Ammon's horn (tissue), 1 donor: ENCODE measurements around the gene NKD1.
"Not testable (repeated sequence)": the region's sequence is repeated elsewhere in the genome, so short reads cannot be mapped to it uniquely, and the experiment has no call there.

ENCODE experiments used
- DNase-seq: peaks from one replicate; pipeline ENCODE4 v3.0.0-alpha.2; 2016; ENCODE audit warnings: low spot score

NKD1 gene, protein sequence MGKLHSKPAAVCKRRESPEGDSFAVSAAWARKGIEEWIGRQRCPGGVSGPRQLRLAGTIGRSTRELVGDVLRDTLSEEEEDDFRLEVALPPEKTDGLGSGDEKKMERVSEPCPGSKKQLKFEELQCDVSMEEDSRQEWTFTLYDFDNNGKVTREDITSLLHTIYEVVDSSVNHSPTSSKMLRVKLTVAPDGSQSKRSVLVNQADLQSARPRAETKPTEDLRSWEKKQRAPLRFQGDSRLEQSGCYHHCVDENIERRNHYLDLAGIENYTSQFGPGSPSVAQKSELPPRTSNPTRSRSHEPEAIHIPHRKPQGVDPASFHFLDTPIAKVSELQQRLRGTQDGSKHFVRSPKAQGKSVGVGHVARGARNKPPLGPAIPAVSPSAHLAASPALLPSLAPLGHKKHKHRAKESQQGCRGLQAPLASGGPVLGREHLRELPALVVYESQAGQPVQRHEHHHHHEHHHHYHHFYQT

GRCh38 chr16:50548125-50548908 lies at the start of gene NKD1:
TSS of gene NKD1 (plus strand) at chr16:50548396. CDS start at chr16:50548554, 158 bp downstream.
- peak; percentile 83 for DNase-seq

- no peak for DNase-seq
Measured at GRCh38 chr16:50498431-50499155, 49.6 kb upstream of the NKD1 start.

GRCh38 chr16:50499254-50499653 lies 48.9 kb upstream of the NKD1 start:
- DNase-seq = no peak

GRCh38 chr16:50500171-50500874 lies 47.9 kb upstream of the NKD1 start:
- DNase-seq = no peak

GRCh38 chr16:50501251-50501650 lies 46.9 kb upstream of the NKD1 start:
- no peak for DNase-seq

GRCh38 chr16:50501986-50502615 lies 46.1 kb upstream of the NKD1 start:
- no peak for DNase-seq

DNA sequence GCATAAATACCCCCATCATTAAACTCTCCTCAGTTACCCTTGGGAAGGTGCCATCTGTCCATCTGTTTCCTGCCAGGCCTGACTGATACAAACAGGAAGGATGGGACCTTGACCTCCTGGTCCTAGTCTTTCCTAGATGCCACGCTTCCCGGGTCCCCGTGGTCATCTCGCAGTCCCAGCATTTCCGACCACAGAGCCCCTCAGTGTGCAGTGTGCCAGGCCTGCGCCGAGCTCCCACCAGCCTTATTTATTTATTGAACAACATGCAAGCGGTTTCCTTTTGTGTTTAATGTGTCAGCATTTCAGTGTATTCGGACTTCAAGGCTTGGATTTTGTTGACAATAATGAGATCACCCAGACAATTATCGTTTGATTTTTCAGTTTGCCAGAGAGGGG lies 45.6 kb upstream of the NKD1 start:
- DNase-seq = no peak

DNA sequence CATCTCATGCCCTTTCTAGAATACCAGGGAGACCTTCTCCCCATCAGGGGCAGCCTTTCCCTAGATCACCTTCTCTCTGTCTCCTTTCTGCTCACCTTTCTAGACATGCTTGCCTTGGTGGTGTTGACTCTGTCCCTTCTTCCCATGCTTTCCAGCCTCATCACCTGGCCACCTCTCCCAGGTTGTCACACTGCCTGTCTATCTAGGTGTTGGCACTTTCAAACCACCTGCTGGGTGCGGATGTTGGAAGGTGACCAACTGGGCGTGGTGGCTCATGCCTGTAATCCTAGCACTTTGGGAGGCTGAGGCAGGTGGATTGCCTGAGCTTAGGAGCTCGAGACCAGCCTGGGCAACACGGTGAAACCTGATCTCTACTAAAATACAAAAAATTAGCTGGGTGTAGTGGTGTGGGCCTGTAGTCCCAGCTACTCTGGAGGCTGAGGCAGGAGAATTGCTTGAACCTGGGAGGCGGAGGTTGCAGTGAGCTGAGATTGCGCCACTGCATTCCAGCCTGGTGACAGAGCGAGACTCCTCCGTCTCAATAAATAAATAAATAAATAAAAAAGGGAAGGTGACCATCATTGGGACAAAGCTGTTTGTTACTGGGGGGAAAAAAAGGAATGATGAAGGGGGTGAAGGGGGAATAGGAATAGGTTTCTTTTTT lies 44.2 kb upstream of the NKD1 start:
- DNase-seq = not testable (repeated sequence)

- DNase-seq = no peak
Measured at GRCh38 chr16:50505115-50505514, 43.1 kb upstream of the NKD1 start.

DNA sequence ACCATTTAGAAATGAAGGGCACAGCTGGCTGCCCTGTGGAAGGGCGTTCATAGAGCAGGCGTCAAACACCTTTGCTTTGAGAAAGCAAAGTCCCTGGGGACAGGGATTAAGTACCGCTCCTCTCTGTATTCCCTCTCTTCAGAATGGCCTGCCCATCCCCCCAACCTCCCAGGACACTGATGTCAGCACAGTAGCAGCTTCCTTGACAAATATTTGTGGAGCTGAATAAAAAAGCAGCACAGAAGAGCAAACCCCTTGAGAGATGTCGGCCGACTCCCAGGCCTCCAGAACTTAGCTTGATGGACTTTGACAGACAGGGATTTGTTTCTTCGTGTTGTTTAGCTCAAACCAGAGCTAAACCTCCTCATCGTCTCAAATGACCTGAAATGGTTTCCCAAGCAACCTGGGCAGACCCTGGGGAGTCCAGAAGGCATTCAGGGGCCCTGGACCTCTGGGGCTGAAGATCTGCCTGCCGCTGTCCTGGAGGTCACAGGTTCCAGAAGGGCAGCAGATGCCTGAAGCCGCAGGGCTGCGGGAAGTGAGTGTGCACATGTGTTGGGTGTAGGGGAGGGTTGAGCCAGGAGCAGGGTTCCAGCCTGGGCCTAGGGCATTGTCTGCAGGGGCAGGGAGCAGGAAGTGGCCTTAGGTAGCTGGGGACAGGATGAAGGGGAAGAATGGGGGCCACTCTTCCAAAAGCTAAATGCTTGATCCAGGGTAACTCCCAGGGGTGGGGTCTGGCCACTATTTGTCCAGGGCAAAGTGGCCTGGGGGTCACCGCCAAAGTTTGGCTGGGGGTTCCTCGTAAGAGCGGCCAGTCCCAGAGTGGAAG lies 42.3 kb upstream of the NKD1 start:
- no peak for DNase-seq

DNA sequence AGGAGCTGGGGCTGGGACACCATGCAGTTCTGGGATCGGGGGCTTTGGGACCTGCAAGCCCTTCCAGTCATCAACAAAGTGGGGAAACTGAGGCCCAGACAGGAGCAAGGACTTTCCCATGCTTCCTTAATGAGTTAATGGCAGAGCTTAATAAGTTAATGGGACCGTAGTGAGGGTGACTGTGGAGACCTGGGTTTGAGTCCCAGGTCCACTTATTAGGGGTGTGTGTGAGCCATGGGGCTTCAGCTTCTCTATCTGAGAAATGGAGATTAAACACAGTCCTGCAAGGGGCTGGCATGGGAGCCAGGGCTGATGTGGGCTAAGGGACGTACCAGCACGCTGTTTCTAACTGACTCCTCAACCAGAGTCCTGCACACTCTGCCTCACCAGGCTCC lies 41.7 kb upstream of the NKD1 start:
- no peak for DNase-seq

DNA sequence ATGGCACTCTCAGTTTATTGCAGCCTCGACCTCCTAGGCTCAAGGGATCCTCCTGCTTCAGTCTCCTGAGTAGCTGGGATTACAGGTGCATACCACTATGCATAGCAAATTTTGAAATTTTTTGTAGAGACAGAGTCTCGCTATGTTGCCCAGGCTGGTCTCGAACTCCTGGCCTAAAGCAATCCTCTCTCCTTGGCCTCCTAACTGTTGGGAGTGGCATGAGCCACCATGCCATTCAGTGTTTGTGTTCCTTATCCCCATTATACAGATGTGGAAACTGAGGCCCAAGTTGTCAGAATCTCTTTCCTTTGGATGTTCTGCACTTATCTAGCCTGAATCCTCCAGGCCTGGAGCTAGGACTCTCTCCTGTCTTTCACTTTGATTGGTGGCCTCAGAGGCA lies 40.8 kb upstream of the NKD1 start:
- DNase-seq = no peak

DNA sequence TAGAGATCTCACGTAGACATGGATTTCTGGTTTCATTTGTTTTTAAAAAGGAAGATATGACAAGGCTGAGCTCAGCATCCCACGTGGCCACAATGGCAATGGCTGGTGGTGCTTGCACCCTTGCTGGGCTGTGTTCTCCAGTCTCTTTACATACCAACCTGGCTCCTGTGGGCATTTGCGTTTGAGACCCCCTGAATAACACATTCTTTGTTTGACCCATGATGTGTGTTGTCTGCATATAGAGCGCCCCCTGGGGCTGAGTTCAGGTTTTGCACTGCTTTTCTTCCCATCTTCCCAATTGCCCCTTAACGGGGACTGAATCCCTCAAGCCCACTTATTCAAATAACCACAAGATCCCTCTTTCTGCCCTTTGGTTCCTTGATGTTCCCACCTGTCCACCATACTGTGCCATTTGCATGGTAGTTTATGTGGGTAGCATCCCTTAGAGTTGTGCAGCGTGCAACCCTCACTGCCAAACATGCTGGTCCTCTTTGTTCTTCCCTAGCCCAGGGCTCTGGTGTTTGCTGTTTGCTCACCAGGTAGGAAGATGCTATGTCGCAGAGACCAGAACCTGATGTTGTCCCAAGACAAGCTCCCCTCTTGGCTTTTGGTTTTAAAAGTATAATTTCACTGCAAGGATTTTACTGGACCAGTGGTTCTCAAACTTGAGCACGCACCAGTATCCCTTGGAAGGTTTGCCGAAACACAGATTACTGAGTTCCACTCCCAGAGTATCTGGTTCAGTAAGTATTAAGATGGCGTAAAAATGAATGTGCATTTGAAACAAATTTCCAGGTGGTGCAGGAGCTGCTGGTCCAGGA lies 38.5 kb upstream of the NKD1 start:
- DNase-seq = peak; percentile 12

DNA sequence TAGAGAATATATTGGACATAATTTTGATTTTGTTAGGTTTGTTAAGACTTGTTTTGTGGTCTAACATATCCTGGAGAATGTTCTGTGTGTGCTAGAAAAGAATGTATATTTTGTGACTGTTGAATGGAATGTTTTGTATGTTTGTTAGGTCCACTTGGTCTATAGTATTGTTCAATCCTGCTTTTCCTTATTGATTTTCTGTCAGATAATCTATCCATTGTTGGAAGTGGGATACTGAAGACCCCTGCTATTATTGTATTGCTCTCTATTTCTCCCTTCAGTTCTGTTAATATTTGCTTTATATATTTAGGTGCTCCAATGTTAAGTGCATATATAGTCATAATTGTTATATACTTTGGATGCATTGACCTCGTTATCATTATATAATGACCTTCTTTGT lies 33.0 kb upstream of the NKD1 start:
- no peak for DNase-seq

GRCh38 chr16:50516401-50516800 lies 31.8 kb upstream of the NKD1 start:
- DNase-seq = no peak

GRCh38 chr16:50516890-50517289 lies 31.3 kb upstream of the NKD1 start:
- no peak for DNase-seq

DNA sequence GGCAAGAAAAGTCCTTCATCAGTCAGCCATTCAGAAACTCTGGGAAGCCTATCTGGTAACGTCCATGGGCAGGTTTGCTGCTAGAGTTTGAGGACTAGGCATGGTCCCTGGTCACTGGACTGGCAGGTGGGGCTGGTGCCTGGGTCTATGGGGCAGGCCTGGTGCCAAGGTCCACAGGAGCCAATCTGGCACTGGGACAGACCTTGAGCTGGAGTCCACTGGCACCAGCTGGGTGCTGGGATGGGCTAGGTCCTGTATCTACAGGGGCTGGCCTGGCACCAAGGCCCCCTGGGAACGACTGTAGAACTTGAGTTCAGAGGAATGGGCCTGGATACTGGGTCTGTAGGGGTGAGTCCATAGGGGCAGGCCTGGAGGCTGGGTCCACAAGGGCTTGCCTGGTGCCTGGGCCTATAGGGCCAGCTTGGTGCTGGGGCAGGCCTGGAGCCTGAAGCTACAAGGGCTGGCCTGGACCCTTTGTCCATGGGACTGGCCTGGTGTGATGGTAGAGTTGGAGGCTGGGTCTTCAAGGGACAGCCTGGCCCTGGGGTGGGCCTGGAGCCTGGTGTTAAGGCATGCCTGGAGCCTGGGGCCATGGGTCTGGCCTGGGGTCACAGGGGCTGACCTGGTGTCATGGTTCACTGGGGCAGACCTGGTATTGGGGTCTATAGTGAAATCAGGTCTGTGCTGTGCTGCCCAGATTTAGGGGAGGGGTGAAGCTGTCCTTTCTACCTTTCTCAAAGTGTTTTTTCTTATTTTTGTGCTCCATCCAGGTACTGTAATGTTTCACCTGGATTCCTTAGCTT lies 30.5 kb upstream of the NKD1 start:
- no peak for DNase-seq

- DNase-seq = no peak
Measured at GRCh38 chr16:50519001-50519400, 29.2 kb upstream of the NKD1 start.
